Measurements from ENCODE around the gene EFCAB6. TPM values are rescaled to one million over a fixed set of nuclear protein-coding genes. Genes with fewer than 3 reads are reported as not detected.

EFCAB6 gene
- total RNA-seq, 1 experiment from 2014 or later: 0.94 TPM

DNA sequence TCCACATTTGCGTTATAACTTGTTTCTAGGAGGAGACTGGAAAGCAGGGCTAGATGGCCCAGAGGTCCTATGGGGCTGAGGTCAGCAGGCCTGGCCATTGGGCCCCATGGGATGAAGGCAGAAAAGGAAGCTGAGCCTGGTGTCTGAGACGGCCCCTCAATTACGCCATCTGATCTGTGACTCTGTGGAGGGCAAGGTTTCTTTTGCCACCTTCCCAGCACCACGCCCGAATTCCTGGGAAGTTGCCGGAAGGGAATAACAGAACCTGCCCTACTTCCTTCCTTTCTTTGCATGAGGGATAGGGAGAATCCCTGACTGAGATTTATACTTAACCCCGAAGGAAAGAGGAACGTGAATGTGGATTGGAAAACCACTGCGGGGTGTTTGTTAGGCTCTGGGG lies 282.2 kb downstream of the EFCAB6 start:
- no peak overlapping the region for H3K4me3 Mint-ChIP-seq
- TF ChIP-seq, protein P1, sequence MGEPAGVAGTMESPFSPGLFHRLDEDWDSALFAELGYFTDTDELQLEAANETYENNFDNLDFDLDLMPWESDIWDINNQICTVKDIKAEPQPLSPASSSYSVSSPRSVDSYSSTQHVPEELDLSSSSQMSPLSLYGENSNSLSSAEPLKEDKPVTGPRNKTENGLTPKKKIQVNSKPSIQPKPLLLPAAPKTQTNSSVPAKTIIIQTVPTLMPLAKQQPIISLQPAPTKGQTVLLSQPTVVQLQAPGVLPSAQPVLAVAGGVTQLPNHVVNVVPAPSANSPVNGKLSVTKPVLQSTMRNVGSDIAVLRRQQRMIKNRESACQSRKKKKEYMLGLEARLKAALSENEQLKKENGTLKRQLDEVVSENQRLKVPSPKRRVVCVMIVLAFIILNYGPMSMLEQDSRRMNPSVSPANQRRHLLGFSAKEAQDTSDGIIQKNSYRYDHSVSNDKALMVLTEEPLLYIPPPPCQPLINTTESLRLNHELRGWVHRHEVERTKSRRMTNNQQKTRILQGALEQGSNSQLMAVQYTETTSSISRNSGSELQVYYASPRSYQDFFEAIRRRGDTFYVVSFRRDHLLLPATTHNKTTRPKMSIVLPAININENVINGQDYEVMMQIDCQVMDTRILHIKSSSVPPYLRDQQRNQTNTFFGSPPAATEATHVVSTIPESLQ (CRISPR knock-in tag; IDR thresholded peaks at IDR 0.05): no peak
- TF ChIP-seq MYBL2 (CRISPR knock-in tag; IDR thresholded peaks at IDR 0.05) (no peak), TCF7 (CRISPR knock-in tag; IDR thresholded peaks at IDR 0.05; ENCODE audit: low read depth) (no peak), JUN (CRISPR knock-in tag; IDR thresholded peaks at IDR 0.05) (no peak), ZNF232 (CRISPR knock-in tag; IDR thresholded peaks at IDR 0.05) (no peak)
- no peak overlapping the region for H3K27ac Mint-ChIP-seq
- DNase-seq (ENCODE audit: low spot score) (no peak), ATAC-seq (no peak)
- H3K27me3 Mint-ChIP-seq (ENCODE audit: low read depth): no peaks in the 10 kb centered on the region
- H3K4me1 Mint-ChIP-seq: peaks cover 7% of the 10 kb centered on the region; the same call in 1 of the 2 replicates
- POLR2A ChIA-PET: no interaction called here
- H3K36me3 Mint-ChIP-seq: no peaks in the 10 kb centered on the region
- no peaks in the 10 kb centered on the region for H3K9me3 Mint-ChIP-seq
- CTCF ChIA-PET: interaction anchor here (3.0 kb wide), 1 partner anchor 14 kb away, joined by 14 read pairs; no protein-coding TSS in a partner anchor

DNA sequence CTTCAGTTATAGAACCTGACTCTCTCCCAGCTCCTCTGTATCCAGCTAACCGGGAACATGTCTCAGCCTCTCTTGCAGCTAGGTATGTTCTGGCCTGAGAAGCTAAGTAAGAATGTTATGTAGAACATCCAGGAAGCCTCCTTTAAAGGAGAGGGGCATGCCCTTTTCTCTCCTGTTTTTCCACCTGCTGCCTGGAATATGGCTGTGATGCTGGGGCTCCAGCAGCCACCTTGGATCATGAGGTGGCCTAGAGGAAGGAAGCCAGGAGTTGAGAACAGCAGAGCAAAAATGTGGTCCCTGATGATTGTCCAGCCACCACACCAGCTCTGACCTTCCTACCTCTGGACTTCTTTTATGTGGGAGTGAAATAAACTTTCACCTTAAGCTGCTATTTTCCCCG lies 282.6 kb downstream of the EFCAB6 start:
- ATAC-seq (no peak), DNase-seq (ENCODE audit: low spot score) (no peak)
- TF ChIP-seq ZNF281 (CRISPR knock-in tag; IDR thresholded peaks at IDR 0.05): no peak
- TF ChIP-seq ZNF232 (CRISPR knock-in tag; IDR thresholded peaks at IDR 0.05): no peak
- TF ChIP-seq HMGXB4 (CRISPR knock-in tag; IDR thresholded peaks at IDR 0.05): no peak
- no peak for TF ChIP-seq NFE2L1 (CRISPR knock-in tag; IDR thresholded peaks at IDR 0.05)
- TF ChIP-seq ZNF396 (CRISPR knock-in tag; IDR thresholded peaks at IDR 0.05; ENCODE audit: borderline replicate concordance): no peak
- no peak for TF ChIP-seq CBFB (CRISPR knock-in tag; IDR thresholded peaks at IDR 0.05; ENCODE audit: low read depth)
- TF ChIP-seq ESRRA (CRISPR knock-in tag; IDR thresholded peaks at IDR 0.05; ENCODE audit: borderline replicate concordance): no peak
- TF ChIP-seq RELA (CRISPR knock-in tag; IDR thresholded peaks at IDR 0.05; ENCODE audit: borderline replicate concordance): no peak
- no peak for TF ChIP-seq ATF2 (CRISPR knock-in tag; IDR thresholded peaks at IDR 0.05; ENCODE audit: borderline replicate concordance, low read depth)
- no peak for TF ChIP-seq ZBTB43 (CRISPR knock-in tag; IDR thresholded peaks at IDR 0.05)
- TF ChIP-seq NR2C2 (CRISPR knock-in tag; IDR thresholded peaks at IDR 0.05): no peak
- Mint-ChIP-seq H3K36me3 (no peaks in the 10 kb centered on the region), H3K27ac (no peak overlapping the region), H3K27me3 (ENCODE audit: low read depth) (no peaks in the 10 kb centered on the region), H3K9me3 (no peaks in the 10 kb centered on the region), H3K4me3 (no peak overlapping the region), H3K4me1 (peaks cover 7% of the 10 kb centered on the region; the same call in 1 of the 2 replicates)
- ChIA-PET POLR2A (no interaction called here), CTCF (interaction anchor here (3.0 kb wide), 1 partner anchor 14 kb away, joined by 14 read pairs; no protein-coding TSS in a partner anchor)
